Panc1 (cell line): ENCODE measurements around the gene PDZD2. TPM values are rescaled to one million over a fixed set of nuclear protein-coding genes. Genes with fewer than 3 reads are reported as not detected.
"Not testable (repeated sequence)": the region's sequence is repeated elsewhere in the genome, so short reads cannot be mapped to it uniquely, and the experiment has no call there.

ENCODE experiments used
- ATAC-seq: fragments of 200-7000 bp; cut with Tn5 transposase; 2 replicates; pipeline ENCODE4 v1.9.1; 2020; ENCODE audit warnings: mild to moderate bottlenecking, moderate library complexity
- BruUV-seq: library from RNA; stranded (reverse); fragments of 400-500 nt; replicated peaks from 2 replicates; lab custom pipeline; 2021; lab: Mats Ljungman, UMichigan
- CTCF ChIA-PET: fragments of 300-600 bp; sonication (Branson Sonifier 250); formaldehyde crosslinking; loops from one replicate; lab custom pipeline; 2022; ENCODE audit warnings: antibody characterized with exemption; lab: Charles Lee
- POLR2A ChIA-PET: fragments of 300-600 bp; sonication (Branson Sonifier 250); formaldehyde crosslinking; loops from one replicate; lab custom pipeline; 2022; ENCODE audit warnings: antibody characterized with exemption; lab: Charles Lee
- DNase-seq: peaks from one replicate; pipeline ENCODE4 v3.0.0-alpha.2; 2010; ENCODE audit warnings: low read depth, low spot score
- H3K27ac ChIP-seq: 2 replicates; pipeline ENCODE4 v1.5.1; 2011; ENCODE audit warnings: mild to moderate bottlenecking, low read length, inconsistent platforms
- H3K27me3 ChIP-seq: fragments of 200-500 bp; sonication (Bioruptor generic); 2 replicates; pipeline ENCODE4 v1.6.0; 2014; ENCODE audit warnings: low read length, inconsistent platforms; ENCODE audit not compliant: control insufficient read depth, insufficient read depth
- H3K36me3 ChIP-seq: fragments of 200-500 bp; sonication (Bioruptor generic); 2 replicates; pipeline ENCODE4 v1.5.1; 2014; ENCODE audit warnings: inconsistent platforms, mild to moderate bottlenecking, low read length, moderate library complexity; ENCODE audit not compliant: control insufficient read depth, insufficient read depth
- H3K4me1 ChIP-seq: 2 replicates; pipeline ENCODE4 v1.5.1; 2011; ENCODE audit warnings: inconsistent platforms, mild to moderate bottlenecking, low read length, moderate library complexity; ENCODE audit not compliant: control insufficient read depth, insufficient read depth
- H3K4me3 ChIP-seq, 2 experiments: 2 replicates each; pipeline ENCODE4 v1.5.1; 2011 to 2012; ENCODE audit warnings: low read depth in 2 of 2, low read length in 2 of 2, mild to moderate bottlenecking in 2 of 2, inconsistent platforms in 1 of 2, moderate library complexity in 1 of 2
- H3K9me3 ChIP-seq: fragments of 200-500 bp; sonication (Bioruptor generic); 2 replicates; pipeline ENCODE4 v1.5.1; 2014; ENCODE audit warnings: low read depth, mild to moderate bottlenecking, inconsistent platforms, low read length, moderate library complexity; ENCODE audit not compliant: control insufficient read depth, insufficient read depth
- CTCF ChIP-seq: fragments of 450-650 bp; IDR thresholded peaks from 2 replicates; pipeline ENCODE4 v1.5.1; 2017; ENCODE audit warnings: mild to moderate bottlenecking
- POLR2AphosphoS5 ChIP-seq: IDR thresholded peaks from 2 replicates; pipeline ENCODE4 v1.6.1; 2012; ENCODE audit warnings: mild to moderate bottlenecking, low read depth, low read length, moderate library complexity
- REST ChIP-seq, 2 experiments: IDR thresholded peaks; 2 replicates each; pipeline ENCODE4 v1.6.1; 2011 to 2012; ENCODE audit warnings: low read depth in 2 of 2, control low read depth in 1 of 2, low read length in 1 of 2, mild to moderate bottlenecking in 1 of 2, moderate library complexity in 1 of 2; ENCODE audit not compliant: insufficient read depth in 1 of 2
- SIN3A ChIP-seq: IDR thresholded peaks from 2 replicates; pipeline ENCODE4 v1.6.1; 2012; ENCODE audit warnings: low read depth, mild to moderate bottlenecking, low read length, moderate library complexity, borderline replicate concordance; ENCODE audit not compliant: insufficient read depth
- TCF7L2 ChIP-seq: IDR thresholded peaks from 2 replicates; pipeline ENCODE4 v1.6.1; 2011; ENCODE audit warnings: mild to moderate bottlenecking, low read depth, low read length, inconsistent platforms
- in situ Hi-C: cut with HindIII; loops from 2 replicates; pipeline ENCODE4 v1.10.0; 2016; ENCODE audit warnings: low sequenced_read_pairs, low pct_unique_long_range_greater_than_20kb
- intact Hi-C: fragments of 100-400 bp; cut with micrococcal nuclease; formaldehyde crosslinking; loops from one replicate; pipeline ENCODE4 v1.10.0; 2022; ENCODE audit not compliant: unreplicated experiment
- total RNA-seq: library from RNA; stranded (reverse); gene quantifications from one replicate; pipeline ENCODE4 v1.2.1, GENCODE V29; 2021; ENCODE audit not compliant: unreplicated experiment

PDZD2 gene
- total RNA-seq, 1 experiment from 2014 or later, result 0.10 TPM

GRCh38 chr5:32080565-32080964 is 441.6 kb downstream of the PDZD2 start:
- H3K4me3 ChIP-seq, H3K27ac ChIP-seq, ATAC-seq, in situ Hi-C loops, DNase-seq, H3K9me3 ChIP-seq, H3K36me3 ChIP-seq, H3K4me1 ChIP-seq, intact Hi-C loops, H3K27me3 ChIP-seq, BruUV-seq: not testable (repeated sequence)
- CTCF ChIA-PET, result interaction anchor here (0.6 kb wide), 1 partner anchor 178 kb away, joined by 12 read pairs; no protein-coding TSS in a partner anchor
- POLR2A ChIA-PET, result interaction anchor here (0.6 to 0.7 kb wide), 2 partner anchors 161 to 231 kb away, joined by 4 to 5 read pairs; no protein-coding TSS in a partner anchor

- no peaks in the 10 kb centered on the region for H3K9me3 ChIP-seq
- DNase-seq, result no peak
- TF ChIP-seq POLR2AphosphoS5, result no peak
- no peak for TF ChIP-seq SIN3A
- TF ChIP-seq CTCF, result no peak
- no peak for TF ChIP-seq TCF7L2
- no peak for TF ChIP-seq REST (IDR thresholded peaks at IDR 0.05; ENCODE audit: insufficient read depth in 1 of 2, low read depth in 2 of 2, low read length in 1 of 2)
- ChIA-PET CTCF (no interaction called here), POLR2A (no interaction called here)
- in situ Hi-C loops (no loop called here), intact Hi-C loops (no loop called here)
- H3K4me3 ChIP-seq, result no peak overlapping the region
- H3K4me1 ChIP-seq, result no peaks in the 10 kb centered on the region
- no peak overlapping the region for H3K27ac ChIP-seq
- no TSS peak for BruUV-seq
- H3K36me3 ChIP-seq, result no peaks in the 10 kb centered on the region
- H3K27me3 ChIP-seq, result no peaks in the 10 kb centered on the region
- no peak for ATAC-seq
These were observed 443.8 kb downstream of the PDZD2 start for GRCh38 chr5:32082701-32083100.

GRCh38 chr5:32083981-32084430 is 445.1 kb downstream of the PDZD2 start:
- POLR2A ChIA-PET, result no interaction called here
- no peaks in the 10 kb centered on the region for H3K36me3 ChIP-seq
- no peak overlapping the region for H3K4me3 ChIP-seq
- DNase-seq (no peak), ATAC-seq (no peak)
- H3K27me3 ChIP-seq, result no peaks in the 10 kb centered on the region
- no peaks in the 10 kb centered on the region for H3K4me1 ChIP-seq
- in situ Hi-C loops (no loop called here), intact Hi-C loops (no loop called here)
- H3K9me3 ChIP-seq, result no peaks in the 10 kb centered on the region
- CTCF ChIA-PET, result no interaction called here
- BruUV-seq, result no TSS peak
- no peak overlapping the region for H3K27ac ChIP-seq
- no peak for TF ChIP-seq TCF7L2
- no peak for TF ChIP-seq REST (IDR thresholded peaks at IDR 0.05; ENCODE audit: insufficient read depth in 1 of 2, low read depth in 2 of 2, low read length in 1 of 2)
